Stimulated activated CD4-positive, alpha-beta T cell treated with anti-CD3 and anti-CD28 coated beads, Interleukin-1b, Interleukin-23, amount 100 ng/mL, for 1 hour (primary cell): ENCODE results near the gene DHCR24.

Experiments
- DNase-seq, 2 donors: peaks; one replicate each; pipeline ENCODE4 v3.0.0-alpha.2; 2020; ENCODE audit warnings: low read depth in 2 of 2

Gene DHCR24

GRCh38 chr1:54864460-54865208, 22.4 kb downstream of the DHCR24 start:
- DNase-seq = no peak

GRCh38 chr1:54863267-54863665, 23.7 kb downstream of the DHCR24 start:
- DNase-seq = no peak

GRCh38 chr1:54861070-54861761, 25.8 kb downstream of the DHCR24 start:
- DNase-seq = no peak

GRCh38 chr1:54859700-54860391, 27.1 kb downstream of the DHCR24 start:
- no peak for DNase-seq

GRCh38 chr1:54857746-54858561, 29.0 kb downstream of the DHCR24 start:
- no peak for DNase-seq

GRCh38 chr1:54857141-54857540, 29.9 kb downstream of the DHCR24 start:
- DNase-seq = no peak

GRCh38 chr1:54854381-54855020, 32.5 kb downstream of the DHCR24 start:
- DNase-seq = no peak

- DNase-seq = no peak
These were observed 33.1 kb downstream of the DHCR24 start for GRCh38 chr1:54853793-54854370.

- DNase-seq = no peak
These were observed 33.8 kb downstream of the DHCR24 start for GRCh38 chr1:54853096-54853792.

- no peak for DNase-seq
These were observed 35.0 kb downstream of the DHCR24 start for GRCh38 chr1:54851936-54852524.

- no peak for DNase-seq
These were observed 35.6 kb downstream of the DHCR24 start for GRCh38 chr1:54851406-54851805.

- DNase-seq = no peak
These were observed 36.3 kb downstream of the DHCR24 start for GRCh38 chr1:54850737-54851136.

- DNase-seq = no peak
These were observed 36.8 kb downstream of the DHCR24 start for GRCh38 chr1:54850069-54850730.

GRCh38 chr1:54849219-54850068, 37.6 kb downstream of the DHCR24 start:
- no peak for DNase-seq

GRCh38 chr1:54848134-54848948, 38.7 kb downstream of the DHCR24 start:
- no peak for DNase-seq

GRCh38 chr1:54846716-54847284, 40.2 kb downstream of the DHCR24 start:
- DNase-seq = no peak

GRCh38 chr1:54846301-54846700, 40.7 kb downstream of the DHCR24 start:
- DNase-seq = no peak
